Nephron (organoid): ENCODE results near the gene COL4A1.

Experiments
- H3K27ac Mint-ChIP-seq, 3 experiments: 2 replicates each; pipeline ENCODE4 v1.8.0; 2020; ENCODE audit warnings: mixed read lengths in 3 of 3, mild to moderate bottlenecking in 2 of 3, moderate library complexity in 1 of 3
- H3K27me3 Mint-ChIP-seq: 2 replicates; pipeline ENCODE4 v1.8.0; 2021; ENCODE audit warnings: low read depth, mild to moderate bottlenecking, moderate library complexity, mixed read lengths
- H3K36me3 Mint-ChIP-seq: 2 replicates; pipeline ENCODE4 v1.8.0; 2020; ENCODE audit warnings: low read depth, mixed read lengths
- H3K4me1 Mint-ChIP-seq: 2 replicates; pipeline ENCODE4 v1.8.0; 2020; ENCODE audit warnings: mixed read lengths
- H3K4me3 Mint-ChIP-seq, 3 experiments: 2 replicates each; pipeline ENCODE4 v1.8.0; 2020; ENCODE audit warnings: mild to moderate bottlenecking in 3 of 3, mixed read lengths in 3 of 3, moderate library complexity in 2 of 3
- H3K9me3 Mint-ChIP-seq: 2 replicates; pipeline ENCODE4 v1.8.0; 2020; ENCODE audit warnings: mixed read lengths
- TF ChIP-seq, protein P1 (sequence below), 3 experiments: fragments of 200-600 bp; sonication (generic); IDR thresholded peaks; one replicate each; pipeline ENCODE4 v1.5.0; 2021; ENCODE audit warnings: antibody characterized with exemption in 3 of 3; ENCODE audit not compliant: unreplicated experiment in 3 of 3

COL4A1 gene

DNA sequence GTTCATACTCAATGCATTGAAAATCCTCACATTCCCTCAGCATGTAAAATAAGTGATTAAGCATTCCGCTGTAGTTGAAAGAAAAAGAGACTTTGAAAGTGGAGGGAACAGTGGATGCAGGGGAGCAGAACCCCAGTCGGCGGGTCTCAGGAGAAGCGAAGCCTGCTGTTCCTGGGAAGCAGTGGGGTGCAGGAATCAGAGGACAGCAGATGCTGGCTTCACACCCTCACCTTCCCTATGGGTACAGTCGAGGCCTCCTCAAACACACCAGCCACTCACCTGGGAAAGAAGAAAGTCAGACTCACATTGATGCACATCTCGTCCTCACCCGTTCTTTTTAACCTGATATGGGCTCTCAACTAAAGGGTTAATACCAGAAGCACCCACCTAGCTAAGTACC lies 38.3 kb upstream of the COL4A1 start:
- Mint-ChIP-seq H3K27ac (no peak overlapping the region), H3K4me3 (no peak overlapping the region), H3K36me3 (peaks cover 19% of the 10 kb centered on the region), H3K27me3 (no peaks in the 10 kb centered on the region), H3K4me1 (peaks cover 48% of the 10 kb centered on the region), H3K9me3 (peaks cover 3% of the 10 kb centered on the region)
- TF ChIP-seq, protein P1, sequence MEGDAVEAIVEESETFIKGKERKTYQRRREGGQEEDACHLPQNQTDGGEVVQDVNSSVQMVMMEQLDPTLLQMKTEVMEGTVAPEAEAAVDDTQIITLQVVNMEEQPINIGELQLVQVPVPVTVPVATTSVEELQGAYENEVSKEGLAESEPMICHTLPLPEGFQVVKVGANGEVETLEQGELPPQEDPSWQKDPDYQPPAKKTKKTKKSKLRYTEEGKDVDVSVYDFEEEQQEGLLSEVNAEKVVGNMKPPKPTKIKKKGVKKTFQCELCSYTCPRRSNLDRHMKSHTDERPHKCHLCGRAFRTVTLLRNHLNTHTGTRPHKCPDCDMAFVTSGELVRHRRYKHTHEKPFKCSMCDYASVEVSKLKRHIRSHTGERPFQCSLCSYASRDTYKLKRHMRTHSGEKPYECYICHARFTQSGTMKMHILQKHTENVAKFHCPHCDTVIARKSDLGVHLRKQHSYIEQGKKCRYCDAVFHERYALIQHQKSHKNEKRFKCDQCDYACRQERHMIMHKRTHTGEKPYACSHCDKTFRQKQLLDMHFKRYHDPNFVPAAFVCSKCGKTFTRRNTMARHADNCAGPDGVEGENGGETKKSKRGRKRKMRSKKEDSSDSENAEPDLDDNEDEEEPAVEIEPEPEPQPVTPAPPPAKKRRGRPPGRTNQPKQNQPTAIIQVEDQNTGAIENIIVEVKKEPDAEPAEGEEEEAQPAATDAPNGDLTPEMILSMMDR (IDR thresholded peaks at IDR 0.05; ENCODE audit: unreplicated experiment in 3 of 3) = no peak

DNA sequence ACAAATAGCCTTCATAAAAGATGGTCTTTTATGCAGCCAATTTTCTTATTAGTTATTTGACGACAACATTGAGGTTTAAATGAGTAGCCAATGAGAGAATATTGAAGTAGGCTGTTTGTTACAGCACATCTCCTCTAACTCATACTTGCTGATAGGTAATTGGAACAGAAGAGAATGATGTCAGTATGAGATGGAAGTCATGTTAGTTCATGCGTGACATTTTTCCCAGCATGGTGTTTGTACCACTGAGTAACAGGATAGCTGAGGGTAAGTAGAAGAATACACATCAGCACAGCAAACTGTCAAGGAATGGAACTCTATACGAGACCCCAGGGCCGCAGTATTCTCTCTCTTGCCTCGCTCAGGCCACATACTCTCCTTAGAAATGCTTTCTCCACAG lies 37.4 kb upstream of the COL4A1 start:
- peak overlapping the region in 1 of 3 experiments; percentile 33 for H3K27ac Mint-ChIP-seq
- peaks cover 45% of the 10 kb centered on the region for H3K4me1 Mint-ChIP-seq
- no peaks in the 10 kb centered on the region for H3K27me3 Mint-ChIP-seq
- TF ChIP-seq, protein P1 (IDR thresholded peaks at IDR 0.05; ENCODE audit: unreplicated experiment in 3 of 3) = no peak
- peaks cover 3% of the 10 kb centered on the region for H3K9me3 Mint-ChIP-seq
- no peak overlapping the region for H3K4me3 Mint-ChIP-seq
- peaks cover 19% of the 10 kb centered on the region for H3K36me3 Mint-ChIP-seq

DNA sequence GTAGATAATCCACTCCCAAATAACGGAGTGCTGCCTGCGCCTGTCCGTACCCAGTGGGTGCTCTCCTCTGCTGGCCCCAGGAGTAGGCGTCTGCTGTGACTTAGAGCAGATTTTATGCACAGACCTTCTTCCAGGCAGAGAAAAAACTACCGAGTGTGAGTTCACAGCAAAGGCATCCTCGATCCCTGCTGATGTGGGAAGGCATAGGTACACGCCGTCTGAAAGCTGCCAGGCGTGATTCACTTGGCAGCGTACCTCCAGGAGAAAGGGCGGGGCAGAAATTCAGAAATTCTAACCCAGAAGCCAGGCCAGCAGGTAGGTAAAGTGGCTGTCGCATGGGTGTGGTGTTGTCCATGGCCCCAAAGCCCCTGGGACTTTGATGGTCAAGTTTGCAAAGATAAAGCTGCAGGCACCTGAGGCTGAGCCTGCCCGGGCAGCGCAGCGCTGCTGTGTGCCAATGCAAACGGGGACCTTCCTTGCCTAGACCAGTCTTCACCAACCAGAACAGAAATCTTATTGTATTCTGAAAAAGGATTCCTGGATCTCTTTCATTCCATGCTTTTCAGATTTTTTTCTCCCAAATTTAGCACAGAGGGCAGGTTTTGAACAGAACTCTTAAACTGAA lies 36.4 kb upstream of the COL4A1 start:
- Mint-ChIP-seq H3K9me3 (peaks cover 3% of the 10 kb centered on the region), H3K27me3 (no peaks in the 10 kb centered on the region), H3K27ac (no peak overlapping the region), H3K36me3 (peaks cover 19% of the 10 kb centered on the region), H3K4me3 (no peak overlapping the region), H3K4me1 (peaks cover 45% of the 10 kb centered on the region)
- TF ChIP-seq, protein P1 (IDR thresholded peaks at IDR 0.05; ENCODE audit: unreplicated experiment in 3 of 3) = no peak

DNA sequence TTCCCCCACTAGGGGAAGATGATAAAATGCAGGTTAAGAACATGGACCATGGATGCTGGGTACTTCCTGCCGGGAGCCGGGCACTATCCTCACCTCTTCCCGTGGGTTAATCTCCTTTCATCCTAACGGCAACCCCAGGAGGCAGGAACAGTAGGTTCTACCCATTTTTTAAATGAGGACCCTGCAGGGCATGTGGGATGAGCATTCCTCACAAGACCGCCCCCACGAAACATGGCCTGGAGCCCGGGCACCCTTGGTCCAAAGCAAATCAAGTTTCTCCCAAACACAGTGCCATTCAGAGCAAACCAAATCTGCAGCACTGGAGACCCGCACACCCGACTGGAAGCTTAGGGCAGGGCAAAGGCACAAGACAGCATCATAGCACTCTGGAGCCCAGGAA lies 35.5 kb upstream of the COL4A1 start:
- no peak overlapping the region for H3K4me3 Mint-ChIP-seq

DNA sequence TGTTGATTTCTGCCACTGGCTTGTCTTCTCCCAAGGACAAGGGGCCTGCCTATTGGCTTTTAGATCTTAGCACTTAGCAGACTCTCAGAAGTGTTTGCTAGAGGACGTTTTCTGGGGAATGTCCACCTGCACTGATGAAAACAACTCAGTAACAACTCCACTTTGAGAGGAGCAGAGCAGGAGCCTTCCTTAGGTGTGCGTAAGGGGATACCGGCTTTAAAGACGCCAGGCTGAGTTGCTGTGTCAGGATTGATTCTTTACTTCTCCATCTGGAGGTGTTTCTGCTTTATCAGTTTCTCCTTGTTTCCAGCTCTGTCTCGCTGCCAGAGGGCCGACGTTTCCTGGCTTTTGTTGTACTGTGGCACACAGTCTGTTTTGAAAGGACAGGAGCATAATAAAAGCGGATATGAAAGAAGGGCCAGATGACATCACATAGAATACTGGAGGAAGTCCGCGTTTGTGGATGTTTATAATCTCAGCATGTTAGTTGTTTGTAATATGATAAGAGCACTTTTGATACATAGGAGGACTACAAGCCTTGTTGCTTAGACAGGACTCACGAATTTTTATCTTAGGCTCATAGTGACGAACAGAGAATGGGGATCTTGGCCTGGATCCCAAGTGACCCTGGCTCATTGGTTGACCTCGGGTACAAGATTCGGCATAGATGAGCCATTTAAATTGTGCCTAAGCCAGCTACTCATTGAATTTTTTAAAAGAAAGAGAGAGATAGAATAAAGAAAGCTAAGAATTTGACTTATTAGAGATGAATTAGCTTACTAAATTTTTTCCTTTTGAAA lies 34.7 kb upstream of the COL4A1 start:
- Mint-ChIP-seq H3K27ac (peak overlapping the region; percentile 94 to 97 (median 95)), H3K4me3 (peak overlapping the region in 1 of 3 experiments; percentile 65), H3K4me1 (peaks cover 51% of the 10 kb centered on the region), H3K9me3 (peaks cover 3% of the 10 kb centered on the region), H3K36me3 (peaks cover 13% of the 10 kb centered on the region), H3K27me3 (no peaks in the 10 kb centered on the region)
- TF ChIP-seq, protein P1 (IDR thresholded peaks at IDR 0.05; ENCODE audit: unreplicated experiment in 3 of 3) = no peak

More for the DNA sequence above, 35.5 kb upstream of the COL4A1 start:
- H3K27ac Mint-ChIP-seq = no peak overlapping the region
- H3K36me3 Mint-ChIP-seq = peaks cover 18% of the 10 kb centered on the region
- H3K27me3 Mint-ChIP-seq = no peaks in the 10 kb centered on the region
- H3K9me3 Mint-ChIP-seq = peaks cover 3% of the 10 kb centered on the region
- H3K4me1 Mint-ChIP-seq = peaks cover 45% of the 10 kb centered on the region
- TF ChIP-seq, protein P1 (IDR thresholded peaks at IDR 0.05; ENCODE audit: unreplicated experiment in 3 of 3) = no peak
